Type B pancreatic cell (in vitro differentiated cells): ENCODE data around the gene NR6A1. TPM values are rescaled to one million over a fixed set of nuclear protein-coding genes. Genes with fewer than 3 reads are reported as not detected.

Experiments
- DNase-seq: peaks from one replicate; pipeline ENCODE4 v3.0.0; 2021; ENCODE audit warnings: mixed read lengths; ENCODE audit not compliant: unreplicated experiment; ENCODE audit errors: extremely low spot score
- H3K27ac Mint-ChIP-seq: 2 replicates; pipeline ENCODE4 v1.8.0; 2021; ENCODE audit warnings: mild to moderate bottlenecking, mixed read lengths
- H3K27me3 Mint-ChIP-seq: 2 replicates; pipeline ENCODE4 v1.8.0; 2021; ENCODE audit warnings: mixed read lengths
- H3K36me3 Mint-ChIP-seq: 2 replicates; pipeline ENCODE4 v1.8.0; 2021; ENCODE audit warnings: mixed read lengths
- H3K4me1 Mint-ChIP-seq: one replicate; pipeline ENCODE4 v1.8.0; 2021; ENCODE audit warnings: mixed read lengths; ENCODE audit not compliant: unreplicated experiment
- H3K4me3 Mint-ChIP-seq: 2 replicates; pipeline ENCODE4 v1.8.0; 2021; ENCODE audit warnings: mild to moderate bottlenecking, mixed read lengths
- H3K9me3 Mint-ChIP-seq: 2 replicates; pipeline ENCODE4 v1.8.0; 2021; ENCODE audit warnings: mixed read lengths
- CTCF ChIP-seq: fragments of 200-600 bp; sonication (generic); conservative IDR thresholded peaks from 2 replicates; pipeline ENCODE4 v1.5.0; 2021; ENCODE audit warnings: antibody characterized with exemption, mild to moderate bottlenecking
- total RNA-seq: library from RNA; stranded (reverse); gene quantifications from 2 replicates; pipeline ENCODE4 v1.2.1, GENCODE V29; 2021; ENCODE audit warnings: low replicate concordance

NR6A1 gene
- total RNA-seq, 1 donor from 2014 or later = 10.0 TPM

- H3K9me3 Mint-ChIP-seq = peaks cover 4% of the 10 kb centered on the region
- H3K36me3 Mint-ChIP-seq = peaks cover 3% of the 10 kb centered on the region
- no peaks in the 10 kb centered on the region for H3K27me3 Mint-ChIP-seq
- peaks cover 23% of the 10 kb centered on the region for H3K4me1 Mint-ChIP-seq
- no peak overlapping the region for H3K4me3 Mint-ChIP-seq
- TF ChIP-seq CTCF = no peak
- H3K27ac Mint-ChIP-seq = no peak overlapping the region
- DNase-seq = no peak
Observed at GRCh38 chr9:124562328-124562727, 208.8 kb downstream of the NR6A1 start.

- no peak for TF ChIP-seq CTCF
- Mint-ChIP-seq H3K9me3 (no peaks in the 10 kb centered on the region), H3K27ac (peak overlapping the region; percentile 35), H3K4me3 (no peak overlapping the region), H3K36me3 (no peaks in the 10 kb centered on the region), H3K27me3 (no peaks in the 10 kb centered on the region), H3K4me1 (peaks cover 16% of the 10 kb centered on the region)
- no peak for DNase-seq
Observed at GRCh38 chr9:124559871-124560270, 211.2 kb downstream of the NR6A1 start.

GRCh38 chr9:124558777-124559470 lies 212.2 kb downstream of the NR6A1 start:
- H3K4me1 Mint-ChIP-seq = peaks cover 16% of the 10 kb centered on the region
- no peak overlapping the region for H3K4me3 Mint-ChIP-seq
- no peaks in the 10 kb centered on the region for H3K27me3 Mint-ChIP-seq
- H3K27ac Mint-ChIP-seq = peak overlapping the region; percentile 10
- H3K9me3 Mint-ChIP-seq = no peaks in the 10 kb centered on the region
- H3K36me3 Mint-ChIP-seq = no peaks in the 10 kb centered on the region
- no peak for DNase-seq
- TF ChIP-seq CTCF = no peak

GRCh38 chr9:124557895-124558294 lies 213.2 kb downstream of the NR6A1 start:
- TF ChIP-seq CTCF = no peak
- Mint-ChIP-seq H3K27ac (no peak overlapping the region), H3K27me3 (no peaks in the 10 kb centered on the region), H3K9me3 (no peaks in the 10 kb centered on the region), H3K4me1 (peaks cover 15% of the 10 kb centered on the region), H3K4me3 (no peak overlapping the region), H3K36me3 (no peaks in the 10 kb centered on the region)
- no peak for DNase-seq

GRCh38 chr9:124555043-124555442 lies 216.1 kb downstream of the NR6A1 start:
- H3K9me3 Mint-ChIP-seq = no peaks in the 10 kb centered on the region
- no peak for TF ChIP-seq CTCF
- H3K27me3 Mint-ChIP-seq = no peaks in the 10 kb centered on the region
- H3K4me3 Mint-ChIP-seq = no peak overlapping the region
- peaks cover 3% of the 10 kb centered on the region for H3K4me1 Mint-ChIP-seq
- no peak overlapping the region for H3K27ac Mint-ChIP-seq
- no peak for DNase-seq
- H3K36me3 Mint-ChIP-seq = no peaks in the 10 kb centered on the region
